HepG2 (cell line): ENCODE results near the gene CD8A. TPM values are rescaled to one million over a fixed set of nuclear protein-coding genes. Genes with fewer than 3 reads are reported as not detected.

Experiments
- ATAC-seq: fragments of 200-7000 bp; cut with Tn5 transposase; 3 replicates; pipeline ENCODE4 v1.9.1; 2020; ENCODE audit warnings: mild to moderate bottlenecking, moderate library complexity
- BruUV-seq: library from RNA; stranded (reverse); fragments of 400-500 nt; replicated peaks from 2 replicates; lab custom pipeline; 2021; lab: Mats Ljungman, UMichigan
- CTCF ChIA-PET: fragments of 300-600 bp; formaldehyde crosslinking; extraction: SDS; loops from one replicate; lab custom pipeline; 2021; ENCODE audit warnings: low total read pairs, inconsistent platforms, low intra/inter-chr PET ratio; lab: Yijun Ruan, JAX
- POLR2A ChIA-PET: fragments of 350-600 bp; sonication (Branson Sonifier 250); formaldehyde crosslinking; loops from one replicate; lab custom pipeline; 2020; ENCODE audit warnings: antibody characterized with exemption, inconsistent platforms; lab: Yijun Ruan, JAX
- DNase-seq: peaks from one replicate; pipeline ENCODE4 v3.0.0-alpha.2; 2015; ENCODE audit warnings: low spot score
- FAIRE-seq: peaks from 3 replicates; lab custom pipeline; 2011; peaks lifted over from hg19 to GRCh38; lab: Jason Lieb, UNC
- H2AFZ ChIP-seq: one replicate; pipeline ENCODE4 v1.6.1; 2011; ENCODE audit warnings: low read length, inconsistent platforms
- H3K27ac ChIP-seq: fragments of 300-600 bp; 3 replicates; pipeline ENCODE4 v1.8.0; 2011; ENCODE audit warnings: mixed run types, mild to moderate bottlenecking, mixed read lengths, low read length, inconsistent platforms; ENCODE audit not compliant: insufficient read depth; ENCODE audit errors: extremely low read length
- H3K27me3 ChIP-seq, 2 experiments: fragments of 200-600 bp in 1 of 2; 2 replicates in 1 of 2; 3 replicates in 1 of 2; pipeline versions ENCODE4 v1.6.0 to v1.8.0; 2011; ENCODE audit warnings: low read length in 2 of 2, mild to moderate bottlenecking in 2 of 2, moderate library complexity in 2 of 2, inconsistent platforms in 1 of 2; ENCODE audit not compliant: insufficient read depth in 2 of 2, control insufficient read depth in 1 of 2
- H3K36me3 ChIP-seq, 2 experiments: fragments of 200-600 bp in 1 of 2; replicated peaks in 1 of 2; 2 replicates in 1 of 2; 3 replicates in 1 of 2; pipeline versions ENCODE4 v1.5.1 to v1.8.0; 2011; ENCODE audit warnings: low read length in 2 of 2, inconsistent platforms in 1 of 2; ENCODE audit not compliant: insufficient read depth in 2 of 2, control insufficient read depth in 1 of 2
- H3K4me1 ChIP-seq: 2 replicates; pipeline ENCODE4 v1.5.1; 2012; ENCODE audit warnings: low read length, inconsistent platforms; ENCODE audit not compliant: insufficient read depth
- H3K4me2 ChIP-seq: 2 replicates; pipeline ENCODE4 v1.6.0; 2011; ENCODE audit warnings: low read depth, low read length, inconsistent platforms
- H3K4me3 ChIP-seq, 3 experiments: fragments of 200-600 bp in 1 of 3; sonication (generic), shearing (Covaris generic) in 1 of 3; replicated peaks in 1 of 3; 2 replicates each; pipeline ENCODE4 v1.5.1; 2011 to 2016; ENCODE audit warnings: low read length in 3 of 3, inconsistent platforms in 2 of 3, low read depth in 2 of 3, mild to moderate bottlenecking in 2 of 3, control low read depth in 1 of 3, mixed read lengths in 1 of 3; ENCODE audit not compliant: insufficient read depth in 1 of 3
- H3K79me2 ChIP-seq: one replicate; pipeline ENCODE4 v1.6.1; 2011; ENCODE audit warnings: low read length, inconsistent platforms; ENCODE audit not compliant: insufficient read depth
- H3K9ac ChIP-seq: 2 replicates; pipeline ENCODE4 v1.6.0; 2011; ENCODE audit warnings: mild to moderate bottlenecking, low read depth, low read length, inconsistent platforms; ENCODE audit not compliant: insufficient read depth
- H3K9me3 ChIP-seq: 2 replicates; pipeline ENCODE4 v1.5.1; 2012; ENCODE audit warnings: mild to moderate bottlenecking, low read length
- H4K20me1 ChIP-seq: 2 replicates; pipeline ENCODE4 v1.6.0; 2011; ENCODE audit warnings: inconsistent platforms, mild to moderate bottlenecking, low read length, moderate library complexity; ENCODE audit not compliant: insufficient read depth
- PTBP1 ChIP-seq: fragments of 200-400 bp; formaldehyde crosslinking; IDR thresholded peaks from 2 replicates; pipeline ENCODE4 v1.6.1; 2018; ENCODE audit warnings: low read length, low read depth; ENCODE audit not compliant: poor library complexity, severe bottlenecking
- WGBS: methylation state at CpG from one replicate; pipeline ENCODE4 v1.1.6; 2017; ENCODE audit warnings: low lambda C conversion rate; 5-methylcytosine and 5-hydroxymethylcytosine counted together
- in situ Hi-C: cut with HindIII; loops from 2 replicates; pipeline ENCODE4 v1.10.0; 2017; ENCODE audit warnings: low pct_unique_long_range_greater_than_20kb; ENCODE audit not compliant: extremely low pct_ligation_motif_present
- intact Hi-C: fragments of 100-400 bp; cut with micrococcal nuclease; formaldehyde crosslinking; loops from one replicate; pipeline ENCODE4 v1.10.0; 2022; ENCODE audit not compliant: unreplicated experiment
- polyA plus RNA-seq, 8 experiments: library from polyadenylated mRNA; depleted of rRNA in 3 of 8; stranded (reverse) in 7 of 8; unstranded in 1 of 8; fragments of >200 nt; fragmentation: Illumina TruSeq in 4 of 8; extraction: Trizol in 4 of 8; gene quantifications; 2 replicates each; pipeline versions ENCODE4 v1.2.1 to v1.2.3, GENCODE V29; 2011 to 2016; ENCODE audit warnings: low read depth in 4 of 8, missing spikeins in 1 of 8, mixed read lengths in 1 of 8; ENCODE audit not compliant: insufficient read depth in 1 of 8
- total RNA-seq, 5 experiments: library from RNA; depleted of rRNA; stranded (reverse); fragments of >200 nt; fragmentation: Illumina TruSeq; extraction: Trizol; gene quantifications; 2 replicates each; pipeline ENCODE4 v1.2.3, GENCODE V29; 2016; ENCODE audit warnings: low read depth in 1 of 5
- TF ChIP-seq, protein P1 (sequence below): sonication (generic); formaldehyde crosslinking; IDR thresholded peaks from 2 replicates; pipeline ENCODE4 v1.4.0; 2020; ENCODE audit warnings: mild to moderate bottlenecking, missing genetic modification reagents

The CD8A gene
- total and polyA plus RNA-seq, 2 of the 13 experiments (the other 11 are each of a cell fraction or from before 2014, with no cell fraction given) = 0.09 TPM; not detected in 1

DNA sequence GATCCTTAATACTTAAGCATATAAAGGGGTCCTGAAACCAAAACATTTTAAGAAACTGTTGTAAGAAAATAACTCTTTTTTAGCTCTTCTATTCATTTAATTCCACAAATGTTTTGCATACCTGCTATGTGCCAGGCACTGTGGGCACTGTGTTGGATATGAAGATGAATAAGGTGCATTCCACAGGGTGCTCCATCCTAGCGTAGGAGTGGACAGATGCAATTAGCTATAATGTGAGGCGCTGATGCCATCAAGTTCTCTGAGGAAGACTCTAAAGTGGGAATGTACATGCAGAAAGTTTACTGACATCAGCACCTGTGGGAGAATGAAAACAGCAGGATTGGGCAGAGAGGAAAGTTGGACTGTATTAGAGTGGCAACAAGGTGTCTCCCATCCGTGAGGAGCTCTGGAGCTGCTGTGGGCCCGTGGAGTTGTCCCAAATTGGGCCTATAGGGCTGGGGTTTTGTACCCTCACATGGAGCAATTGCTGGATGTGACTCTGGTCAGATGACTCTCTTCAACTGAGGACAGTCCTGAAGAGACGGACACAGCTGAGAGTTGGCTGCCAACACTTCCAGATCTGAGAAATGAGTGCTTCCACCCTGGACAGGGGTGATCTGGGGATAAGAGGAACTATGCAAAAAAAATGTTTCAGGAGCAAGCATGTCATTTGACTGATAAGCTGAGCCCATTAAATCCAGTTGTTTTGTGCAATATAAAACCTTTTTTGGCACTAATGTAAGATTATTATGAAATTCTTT is 22.3 kb downstream of the CD8A start:
- no peak for ATAC-seq
- Histone ChIP-seq H3K27ac (no peak overlapping the region), H3K9ac (no peak overlapping the region), H3K79me2 (no peaks in the 10 kb centered on the region), H3K9me3 (no peaks in the 10 kb centered on the region), H3K4me1 (peaks cover 10% of the 10 kb centered on the region), H3K27me3 (no peaks in the 10 kb centered on the region), H4K20me1 (peaks cover 6% of the 10 kb centered on the region; the same call in 1 of the 2 replicates), H3K36me3 (peaks cover 32 to 76% of the 10 kb centered on the region in 2 experiments), H3K4me2 (no peak overlapping the region), H2AFZ (no peak overlapping the region), H3K4me3 (no peak overlapping the region)
- no peak for FAIRE-seq
- POLR2A ChIA-PET = no interaction called here
- DNase-seq = no peak
- CTCF ChIA-PET = no interaction called here
- in situ Hi-C loops (no loop called here), intact Hi-C loops (no loop called here)
- WGBS = 95% methylated on average over 5 of the region's 5 CpGs
- TSS peak; percentile 11 for BruUV-seq
- TF ChIP-seq PTBP1 = no peak
- TF ChIP-seq, protein P1, sequence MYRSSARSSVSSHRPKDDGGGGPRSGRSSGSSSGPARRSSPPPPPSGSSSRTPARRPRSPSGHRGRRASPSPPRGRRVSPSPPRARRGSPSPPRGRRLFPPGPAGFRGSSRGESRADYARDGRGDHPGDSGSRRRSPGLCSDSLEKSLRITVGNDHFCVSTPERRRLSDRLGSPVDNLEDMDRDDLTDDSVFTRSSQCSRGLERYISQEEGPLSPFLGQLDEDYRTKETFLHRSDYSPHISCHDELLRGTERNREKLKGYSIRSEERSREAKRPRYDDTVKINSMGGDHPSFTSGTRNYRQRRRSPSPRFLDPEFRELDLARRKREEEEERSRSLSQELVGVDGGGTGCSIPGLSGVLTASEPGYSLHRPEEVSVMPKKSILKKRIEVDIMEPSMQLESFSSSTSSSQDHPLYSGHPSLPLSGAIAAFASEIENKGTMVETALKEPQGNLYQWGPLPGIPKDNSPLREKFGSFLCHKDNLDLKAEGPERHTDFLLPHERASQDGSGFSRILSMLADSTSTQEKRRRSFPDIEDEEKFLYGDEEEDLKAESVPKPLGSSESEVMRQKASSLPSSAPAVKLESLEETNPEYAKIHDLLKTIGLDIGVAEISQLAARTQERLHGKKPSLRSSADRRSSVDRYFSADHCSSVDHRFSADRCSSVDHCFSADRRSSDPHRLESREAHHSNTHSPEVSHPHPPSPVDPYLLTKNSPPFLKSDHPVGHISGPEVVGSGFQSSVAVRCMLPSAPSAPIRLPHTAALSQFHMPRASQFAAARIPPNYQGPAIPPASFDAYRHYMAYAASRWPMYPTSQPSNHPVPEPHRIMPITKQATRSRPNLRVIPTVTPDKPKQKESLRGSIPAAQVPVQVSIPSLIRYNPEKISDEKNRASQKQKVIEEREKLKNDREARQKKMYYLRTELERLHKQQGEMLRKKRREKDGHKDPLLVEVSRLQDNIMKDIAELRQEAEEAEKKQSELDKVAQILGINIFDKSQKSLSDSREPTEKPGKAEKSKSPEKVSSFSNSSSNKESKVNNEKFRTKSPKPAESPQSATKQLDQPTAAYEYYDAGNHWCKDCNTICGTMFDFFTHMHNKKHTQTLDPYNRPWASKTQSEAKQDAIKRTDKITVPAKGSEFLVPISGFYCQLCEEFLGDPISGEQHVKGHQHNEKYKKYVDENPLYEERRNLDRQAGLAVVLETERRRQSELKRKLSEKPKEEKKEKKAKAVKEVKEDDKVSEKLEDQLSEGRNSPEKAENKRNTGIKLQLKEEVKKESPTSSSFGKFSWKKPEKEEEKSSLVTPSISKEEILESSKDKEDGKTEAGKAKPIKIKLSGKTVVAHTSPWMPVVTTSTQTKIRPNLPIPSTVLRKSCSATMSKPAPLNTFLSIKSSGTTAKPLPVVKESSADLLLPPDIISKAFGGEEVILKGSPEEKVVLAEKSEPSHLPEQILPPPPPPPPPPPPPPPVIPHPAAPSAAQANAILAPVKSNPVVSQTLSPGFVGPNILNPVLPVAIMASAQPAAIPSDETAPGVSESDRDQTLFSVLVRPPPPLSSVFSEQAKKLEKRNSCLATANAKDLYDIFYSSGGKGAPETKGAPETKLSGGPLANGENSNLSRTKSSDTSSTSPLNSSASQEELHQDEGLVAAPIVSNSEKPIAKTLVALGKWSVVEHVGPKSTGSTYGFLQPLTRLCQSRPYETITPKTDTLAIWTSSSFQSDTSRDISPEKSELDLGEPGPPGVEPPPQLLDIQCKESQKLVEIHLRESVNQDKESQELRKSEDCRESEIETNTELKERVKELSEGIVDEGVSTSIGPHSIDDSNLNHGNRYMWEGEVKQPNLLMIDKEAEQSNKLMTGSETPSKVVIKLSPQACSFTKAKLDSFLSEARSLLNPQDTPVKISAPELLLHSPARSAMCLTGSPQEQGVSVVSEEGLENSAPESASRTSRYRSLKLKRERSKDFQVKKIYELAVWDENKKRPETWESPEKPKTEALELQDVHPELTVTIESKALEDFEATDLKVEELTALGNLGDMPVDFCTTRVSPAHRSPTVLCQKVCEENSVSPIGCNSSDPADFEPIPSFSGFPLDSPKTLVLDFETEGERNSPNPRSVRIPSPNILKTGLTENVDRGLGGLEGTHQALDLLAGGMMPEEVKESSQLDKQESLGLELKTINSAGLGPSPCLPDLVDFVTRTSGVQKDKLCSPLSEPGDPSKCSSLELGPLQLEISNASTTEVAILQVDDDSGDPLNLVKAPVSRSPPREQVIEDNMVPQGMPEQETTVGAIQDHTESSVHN (CRISPR knock-in tag) = no peak
